ENCODE measurements around the gene MED8. TPM values are rescaled to one million over a fixed set of nuclear protein-coding genes. Genes with fewer than 3 reads are reported as not detected.

The MED8 gene
- total and polyA plus RNA-seq, 9 of the 15 experiments (the other 6 are each of a cell fraction or from before 2014, with no cell fraction given), result 23.0 to 120 (median 56.4) TPM

GRCh38 chr1:43414634-43415223 lies 25.1 kb upstream of the MED8 start (continued):
- TF ChIP-seq DEAF1 (CRISPR knock-in tag; IDR thresholded peaks at IDR 0.05) (peak; percentile 92), ARID3B (CRISPR knock-in tag; IDR thresholded peaks at IDR 0.05; ENCODE audit: borderline replicate concordance) (no peak), MBD1 (CRISPR knock-in tag; IDR thresholded peaks at IDR 0.05) (no peak), PPARD (CRISPR knock-in tag; IDR thresholded peaks at IDR 0.05) (no peak), MYNN (IDR thresholded peaks at IDR 0.05) (0 out of 2 replicates have a peak, but pooled peaks have one; percentile 12), MYNN (CRISPR knock-in tag; IDR thresholded peaks at IDR 0.05) (no peak), KDM5B (IDR thresholded peaks at IDR 0.05; ENCODE audit: insufficient replicate concordance, low read depth, low read length) (no peak), CC2D1A (IDR thresholded peaks at IDR 0.05) (peak; percentile 85), HDAC6 (IDR thresholded peaks at IDR 0.05; ENCODE audit: low read depth, low read length) (no peak), KAT2B (IDR thresholded peaks at IDR 0.05; ENCODE audit: low read depth, low read length) (no peak), CBX3 (IDR thresholded peaks at IDR 0.05; ENCODE audit: borderline replicate concordance in 1 of 2, low read length in 2 of 2) (no peak), ARHGAP35 (IDR thresholded peaks at IDR 0.05; ENCODE audit: partially characterized antibody) (no peak), XRCC5 (IDR thresholded peaks at IDR 0.05; ENCODE audit: low read depth, low read length) (peak; percentile 43; the same call in 1 of the 2 replicates), MEIS2 (IDR thresholded peaks at IDR 0.05; ENCODE audit: partially characterized antibody) (peak; percentile 51), ZFP36 (IDR thresholded peaks at IDR 0.05; ENCODE audit: low read depth, low read length, partially characterized antibody) (no peak), HDAC1 (IDR thresholded peaks at IDR 0.05) (0 out of 4 replicates have a peak, but pooled peaks of 1 of the 2 experiments have one; percentile 35), TSC22D4 (tag; IDR thresholded peaks at IDR 0.05) (no peak)
- TF ChIP-seq, protein P1, sequence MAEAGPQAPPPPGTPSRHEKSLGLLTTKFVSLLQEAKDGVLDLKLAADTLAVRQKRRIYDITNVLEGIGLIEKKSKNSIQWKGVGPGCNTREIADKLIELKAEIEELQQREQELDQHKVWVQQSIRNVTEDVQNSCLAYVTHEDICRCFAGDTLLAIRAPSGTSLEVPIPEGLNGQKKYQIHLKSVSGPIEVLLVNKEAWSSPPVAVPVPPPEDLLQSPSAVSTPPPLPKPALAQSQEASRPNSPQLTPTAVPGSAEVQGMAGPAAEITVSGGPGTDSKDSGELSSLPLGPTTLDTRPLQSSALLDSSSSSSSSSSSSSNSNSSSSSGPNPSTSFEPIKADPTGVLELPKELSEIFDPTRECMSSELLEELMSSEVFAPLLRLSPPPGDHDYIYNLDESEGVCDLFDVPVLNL (CRISPR knock-in tag; IDR thresholded peaks at IDR 0.05; ENCODE audit: low read depth), result no peak
